Measurements from ENCODE around the gene TMEM253.
A peak's percentile ranks its signal among the peaks of the same experiment; 100 is the strongest.

TMEM253 gene

DNA sequence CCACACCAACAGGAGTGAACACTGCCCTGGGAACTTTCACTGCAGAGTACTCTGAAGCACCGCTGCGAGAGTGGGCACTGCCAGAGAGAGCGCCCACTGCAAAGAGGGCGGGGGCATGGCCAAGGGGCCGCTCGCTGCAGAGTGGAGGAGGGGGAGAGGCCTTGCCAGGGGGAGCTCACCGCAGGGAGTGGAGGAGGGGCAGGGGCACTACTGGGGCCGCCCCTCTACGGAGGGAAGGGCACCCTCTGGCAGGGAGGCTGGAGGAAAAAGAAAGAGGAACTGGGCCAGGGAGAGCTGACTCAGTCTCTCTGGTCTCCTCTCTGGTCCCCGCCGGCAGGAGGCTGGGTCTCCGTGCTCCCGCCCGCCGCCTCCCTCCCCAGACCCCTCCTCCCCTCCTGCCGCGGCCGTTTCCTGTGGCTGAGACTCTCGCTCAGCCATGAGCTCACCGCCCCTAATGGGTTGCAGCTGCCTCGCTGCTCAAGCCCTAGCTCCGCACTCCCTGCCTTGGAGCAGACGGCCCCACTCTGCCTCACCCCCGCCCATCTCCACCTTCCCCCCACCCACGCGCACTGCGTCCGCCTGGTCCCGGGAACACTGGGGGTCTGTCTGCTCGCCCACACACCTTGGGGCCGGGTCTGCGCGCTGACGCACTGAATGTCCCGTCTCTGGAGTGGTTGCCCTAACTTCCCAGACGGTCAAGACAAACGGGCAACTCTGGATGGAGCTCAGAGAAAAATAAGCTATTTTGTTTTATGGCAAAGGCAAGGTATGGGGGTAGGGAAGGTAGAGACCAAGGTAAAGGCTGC, 29.4 kb upstream of the TMEM253 start:
- peak; percentile 82 for DNase-seq (ENCODE audit: low spot score)

DNA sequence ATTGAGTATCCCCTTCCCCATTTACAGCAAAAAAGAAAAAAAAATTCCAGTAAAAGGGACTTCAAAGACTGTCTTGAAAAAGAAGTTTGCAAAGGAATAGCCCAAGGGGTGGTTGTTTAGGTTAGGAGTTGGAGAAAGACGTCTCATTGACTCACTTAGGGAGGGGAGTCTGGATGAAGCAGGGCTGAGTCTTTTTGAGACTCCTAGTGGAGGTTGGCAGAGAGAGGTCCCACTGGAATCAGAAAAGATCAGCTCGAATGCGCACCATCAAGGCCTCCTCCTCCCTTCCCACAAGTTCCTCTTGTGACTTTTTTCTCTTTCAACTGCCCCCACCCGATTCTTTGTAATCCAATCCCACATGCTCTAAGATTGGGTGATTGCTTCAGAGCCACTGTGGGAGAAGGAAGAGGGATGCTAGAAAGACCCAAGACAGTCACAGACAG, 28.8 kb upstream of the TMEM253 start:
- DNase-seq (ENCODE audit: low spot score) = no peak

DNA sequence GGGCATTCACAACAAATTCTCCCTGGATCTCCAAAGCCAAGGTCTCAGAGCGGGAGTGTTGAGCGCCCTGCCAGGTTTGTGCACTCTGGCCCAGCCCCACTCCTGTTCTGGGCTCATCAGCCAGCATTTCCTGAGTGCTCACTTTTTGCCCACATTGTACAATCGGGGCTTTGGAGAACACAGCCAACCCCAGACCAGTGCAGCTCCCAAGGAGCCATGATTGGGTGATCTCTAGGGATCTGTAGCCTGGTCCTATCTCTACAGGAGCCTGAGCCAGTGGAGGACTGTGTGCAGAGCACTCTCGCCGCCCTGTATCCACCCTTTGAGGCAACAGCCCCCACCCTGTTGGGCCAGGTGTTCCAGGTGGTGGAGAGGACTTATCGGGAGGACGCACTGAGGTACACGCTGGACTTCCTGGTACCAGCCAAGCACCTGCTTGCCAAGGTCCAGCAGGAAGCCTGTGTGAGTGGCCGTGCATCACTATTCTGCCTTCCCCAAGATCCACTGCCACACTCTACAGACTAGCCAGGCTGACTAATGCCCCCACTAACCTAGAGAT, 28.0 kb upstream of the TMEM253 start:
- no peak for DNase-seq (ENCODE audit: low spot score)

DNA sequence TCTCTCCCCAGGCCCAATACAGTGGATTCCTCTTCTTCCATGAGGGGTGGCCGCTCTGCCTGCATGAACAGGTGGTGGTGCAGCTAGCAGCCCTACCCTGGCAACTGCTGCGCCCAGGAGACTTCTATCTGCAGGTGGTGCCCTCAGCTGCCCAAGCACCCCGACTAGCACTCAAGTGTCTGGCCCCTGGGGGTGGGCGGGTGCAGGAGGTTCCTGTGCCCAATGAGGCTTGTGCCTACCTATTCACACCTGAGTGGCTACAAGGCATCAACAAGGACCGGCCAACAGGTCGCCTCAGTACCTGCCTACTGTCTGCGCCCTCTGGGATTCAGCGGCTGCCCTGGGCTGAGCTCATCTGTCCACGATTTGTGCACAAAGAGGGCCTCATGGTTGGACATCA, 26.9 kb upstream of the TMEM253 start:
- no peak for DNase-seq (ENCODE audit: low spot score)

DNA sequence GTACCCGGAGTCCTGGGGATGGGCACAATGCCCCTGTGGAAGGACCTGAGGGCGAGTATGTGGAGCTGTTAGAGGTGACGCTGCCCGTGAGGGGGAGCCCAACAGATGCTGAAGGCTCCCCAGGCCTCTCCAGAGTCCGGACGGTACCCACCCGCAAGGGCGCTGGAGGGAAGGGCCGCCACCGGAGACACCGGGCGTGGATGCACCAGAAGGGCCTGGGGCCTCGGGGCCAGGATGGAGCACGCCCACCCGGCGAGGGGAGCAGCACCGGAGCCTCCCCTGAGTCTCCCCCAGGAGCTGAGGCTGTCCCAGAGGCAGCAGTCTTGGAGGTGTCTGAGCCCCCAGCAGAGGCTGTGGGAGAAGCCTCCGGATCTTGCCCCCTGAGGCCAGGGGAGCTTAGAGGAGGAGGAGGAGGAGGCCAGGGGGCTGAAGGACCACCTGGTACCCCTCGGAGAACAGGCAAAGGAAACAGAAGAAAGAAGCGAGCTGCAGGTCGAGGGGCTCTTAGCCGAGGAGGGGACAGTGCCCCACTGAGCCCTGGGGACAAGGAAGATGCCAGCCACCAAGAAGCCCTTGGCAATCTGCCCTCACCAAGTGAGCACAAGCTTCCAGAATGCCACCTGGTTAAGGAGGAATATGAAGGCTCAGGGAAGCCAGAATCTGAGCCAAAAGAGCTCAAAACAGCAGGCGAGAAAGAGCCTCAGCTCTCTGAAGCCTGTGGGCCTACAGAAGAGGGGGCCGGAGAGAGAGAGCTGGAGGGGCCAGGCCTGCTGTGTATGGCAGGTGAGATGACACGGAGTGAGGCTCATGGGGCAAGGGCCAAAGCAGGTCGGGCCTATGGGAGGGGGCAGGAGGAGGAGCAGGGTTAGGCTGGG, 26.2 kb upstream of the TMEM253 start:
- DNase-seq (ENCODE audit: low spot score) = no peak

DNA sequence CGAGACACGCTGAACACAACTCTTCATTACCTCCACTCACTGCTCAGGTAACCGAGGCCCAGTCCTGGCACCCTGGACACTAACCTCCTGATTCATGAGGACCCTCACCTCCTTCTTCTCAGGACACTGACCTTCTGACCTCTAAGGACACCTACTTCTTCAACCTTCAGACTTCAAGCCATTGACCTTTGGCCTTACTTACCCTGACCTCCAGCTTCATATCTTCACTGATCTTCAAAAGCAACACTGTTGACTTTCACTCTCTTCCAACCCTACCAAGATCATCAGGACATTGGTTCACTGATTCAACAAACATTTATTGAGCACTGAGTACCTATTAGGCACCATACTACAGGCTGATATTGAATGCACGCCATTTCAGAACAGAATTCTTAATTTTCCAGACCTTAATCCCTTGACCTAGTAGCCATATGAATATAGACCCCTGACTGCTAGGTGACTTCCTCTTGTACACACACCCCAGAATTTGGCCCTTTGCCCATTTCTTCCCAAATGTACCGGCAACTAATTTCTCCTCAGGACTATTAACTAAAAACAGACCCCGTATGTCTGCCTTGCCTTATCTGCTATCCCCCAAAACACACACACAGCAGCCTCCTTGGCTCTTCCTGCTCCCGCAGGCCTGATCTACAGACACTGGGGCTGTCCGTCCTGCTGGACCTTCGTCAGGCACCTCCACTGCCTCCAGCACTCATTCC, 25.0 kb upstream of the TMEM253 start:
- DNase-seq (ENCODE audit: low spot score) = no peak

DNA sequence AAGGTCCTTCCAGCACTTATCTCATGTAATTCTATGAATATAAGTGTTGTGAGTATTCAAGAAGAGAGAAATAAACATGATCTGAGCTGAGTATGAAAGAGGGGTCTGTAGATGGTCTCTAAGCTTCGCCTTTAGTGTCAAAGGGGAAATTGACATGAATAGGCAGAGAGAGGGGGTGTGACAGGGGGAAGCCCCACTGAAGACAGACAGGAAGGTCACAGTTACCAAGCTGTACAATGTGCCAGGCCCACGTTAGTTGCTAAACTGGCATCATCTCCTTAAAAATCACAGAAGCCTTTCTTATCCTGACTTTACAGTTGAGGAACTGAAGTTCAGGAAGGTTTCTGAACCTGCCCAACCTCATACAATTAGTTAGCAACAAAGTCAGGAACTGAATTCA, 23.2 kb upstream of the TMEM253 start:
- DNase-seq (ENCODE audit: low spot score) = no peak

DNA sequence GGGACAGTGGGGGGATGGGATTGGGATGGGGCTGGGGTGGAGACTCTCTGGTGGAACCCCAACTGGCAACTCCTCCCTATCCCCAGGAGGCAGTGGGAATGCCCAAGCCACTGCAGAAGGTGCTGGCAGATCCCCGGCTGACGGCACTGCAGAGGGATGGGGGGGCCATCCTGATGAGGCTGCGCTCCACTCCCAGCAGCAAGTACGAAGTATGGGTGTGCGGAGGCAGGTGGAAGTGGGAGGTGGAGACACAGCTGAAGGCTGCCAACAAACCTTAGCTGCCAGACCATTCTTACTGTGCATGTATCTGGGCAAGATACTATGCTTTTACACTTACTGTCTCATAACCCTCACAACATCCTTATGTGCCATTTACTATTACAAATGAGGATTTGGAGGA, 22.6 kb upstream of the TMEM253 start:
- DNase-seq (ENCODE audit: low spot score) = no peak

DNA sequence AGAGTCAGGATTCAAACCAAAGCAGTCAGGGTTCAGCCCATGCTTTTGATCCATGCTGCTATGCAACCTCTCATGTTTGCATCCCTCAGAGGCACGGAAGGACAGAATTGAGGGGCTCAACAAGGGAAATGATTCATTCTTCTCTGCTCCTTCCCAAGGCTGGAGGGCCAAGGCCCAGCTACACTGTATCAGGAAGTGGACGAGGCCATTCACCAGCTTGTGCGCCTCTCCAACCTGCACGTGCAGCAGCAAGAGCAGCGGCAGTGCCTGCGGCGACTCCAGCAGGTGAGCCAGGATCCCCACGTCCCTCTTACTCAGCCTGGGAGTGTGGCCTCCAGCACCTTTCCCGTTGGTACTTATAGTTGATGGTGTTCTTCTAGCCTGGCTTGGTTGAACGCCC, 22.1 kb upstream of the TMEM253 start:
- no peak for DNase-seq (ENCODE audit: low spot score)

DNA sequence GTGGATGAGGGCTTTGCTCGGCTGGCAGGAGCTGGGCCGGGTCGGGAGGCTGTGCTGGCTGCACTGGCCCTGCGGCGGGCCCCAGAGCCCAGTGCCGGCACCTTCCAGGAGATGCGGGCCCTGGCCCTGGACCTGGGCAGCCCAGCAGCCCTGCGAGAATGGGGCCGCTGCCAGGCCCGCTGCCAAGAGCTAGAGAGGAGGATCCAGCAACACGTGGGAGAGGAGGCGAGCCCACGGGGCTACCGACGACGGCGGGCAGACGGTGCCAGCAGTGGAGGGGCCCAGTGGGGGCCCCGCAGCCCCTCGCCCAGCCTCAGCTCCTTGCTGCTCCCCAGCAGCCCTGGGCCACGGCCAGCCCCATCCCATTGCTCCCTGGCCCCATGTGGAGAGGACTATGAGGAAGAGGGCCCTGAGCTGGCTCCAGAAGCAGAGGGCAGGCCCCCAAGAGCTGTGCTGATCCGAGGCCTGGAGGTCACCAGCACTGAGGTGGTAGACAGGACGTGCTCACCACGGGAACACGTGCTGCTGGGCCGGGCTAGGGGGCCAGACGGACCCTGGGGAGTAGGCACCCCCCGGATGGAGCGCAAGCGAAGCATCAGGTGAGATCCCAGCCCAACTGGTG, 19.2 kb upstream of the TMEM253 start:
- no peak for DNase-seq (ENCODE audit: low spot score)

DNA sequence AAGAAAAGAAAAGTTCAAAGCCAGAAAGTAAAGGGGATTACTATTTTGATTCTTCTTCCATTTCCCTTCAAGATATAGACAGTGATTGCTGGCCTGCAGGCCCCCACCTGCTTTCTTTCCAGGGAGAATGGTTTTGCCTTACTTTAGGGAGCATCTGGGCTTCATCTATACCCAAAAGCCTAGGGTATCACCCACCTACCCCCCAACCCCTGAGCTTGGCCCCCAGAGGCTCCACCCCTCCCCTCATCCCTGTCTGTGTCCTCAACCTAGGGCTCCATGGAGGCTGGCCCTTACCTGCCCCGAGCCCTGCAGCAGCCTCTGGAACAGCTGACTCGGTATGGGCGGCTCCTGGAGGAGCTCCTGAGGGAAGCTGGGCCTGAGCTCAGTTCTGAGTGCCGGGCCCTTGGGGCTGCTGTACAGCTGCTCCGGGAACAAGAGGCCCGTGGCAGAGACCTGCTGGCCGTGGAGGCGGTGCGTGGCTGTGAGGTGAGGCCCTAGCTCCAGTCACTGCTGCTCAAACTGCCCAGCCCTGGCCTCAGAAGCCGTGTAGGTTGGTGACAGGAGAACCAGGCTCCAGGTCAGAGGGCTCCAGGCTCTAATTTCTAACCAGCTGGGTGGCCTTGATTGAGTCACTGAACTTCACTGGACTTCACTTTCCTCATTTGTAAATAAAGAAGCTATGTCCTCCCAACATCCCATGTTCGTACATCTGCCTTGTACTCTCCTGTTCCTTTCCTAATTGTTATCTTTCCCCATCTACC, 17.1 kb upstream of the TMEM253 start:
- DNase-seq (ENCODE audit: low spot score) = no peak

DNA sequence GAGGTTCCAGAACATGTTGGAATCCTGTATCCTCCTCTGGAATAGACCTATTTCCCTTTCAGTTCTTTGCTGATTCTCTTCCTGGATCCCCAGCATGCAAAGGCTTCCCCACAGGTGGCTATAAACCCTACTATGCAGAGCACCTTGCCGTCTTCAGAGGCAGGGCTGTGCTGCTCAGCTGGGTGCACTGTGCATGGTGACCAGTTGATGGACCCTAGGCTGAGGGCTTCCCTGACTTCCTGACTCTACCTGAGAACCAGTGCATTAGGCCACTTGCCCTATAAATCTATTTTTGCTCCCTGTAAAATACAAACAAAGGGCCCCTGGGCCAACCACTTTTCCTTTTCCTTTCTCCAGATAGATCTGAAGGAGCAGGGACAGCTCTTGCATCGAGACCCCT, 16.5 kb upstream of the TMEM253 start:
- no peak for DNase-seq (ENCODE audit: low spot score)

DNA sequence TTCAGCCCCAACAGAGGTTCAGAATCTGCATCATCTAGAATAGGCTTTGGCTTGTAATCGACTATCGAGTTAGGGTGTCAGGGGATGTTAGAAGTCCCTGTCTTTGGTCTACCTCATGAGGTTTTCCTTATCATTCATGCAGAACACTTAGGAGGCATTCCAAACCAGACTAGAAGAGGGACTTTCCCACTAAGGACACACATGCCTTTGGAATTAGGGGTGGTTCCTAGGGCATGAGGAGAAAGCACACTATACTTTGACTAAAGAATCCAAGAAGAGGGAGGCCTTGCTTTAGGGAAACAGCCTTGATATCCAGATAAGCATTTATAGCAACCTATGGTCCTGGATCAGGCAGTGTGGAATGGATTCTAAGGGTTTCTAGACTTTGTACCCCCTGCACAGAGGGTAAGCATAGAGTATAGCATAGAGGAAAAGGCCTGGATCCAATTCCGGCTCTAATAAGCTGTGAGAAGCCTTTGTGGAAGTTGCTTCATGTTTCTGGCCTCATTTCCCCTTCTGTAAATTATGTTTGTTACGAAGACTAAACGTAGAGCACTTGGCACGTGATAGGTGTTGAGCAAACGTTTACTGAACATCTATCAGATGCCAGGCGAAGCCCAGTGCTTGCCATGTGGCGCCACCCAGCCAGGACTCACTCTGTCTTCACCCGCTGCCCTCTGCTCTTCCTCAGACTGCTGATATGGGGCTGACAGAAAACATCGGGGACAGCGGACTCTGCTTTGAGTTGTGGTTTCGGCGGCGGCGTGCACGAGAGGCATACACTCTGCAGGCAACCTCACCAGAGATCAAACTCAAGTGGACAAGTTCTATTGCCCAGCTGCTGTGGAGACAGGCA, 15.6 kb upstream of the TMEM253 start:
- DNase-seq (ENCODE audit: low spot score) = no peak

DNA sequence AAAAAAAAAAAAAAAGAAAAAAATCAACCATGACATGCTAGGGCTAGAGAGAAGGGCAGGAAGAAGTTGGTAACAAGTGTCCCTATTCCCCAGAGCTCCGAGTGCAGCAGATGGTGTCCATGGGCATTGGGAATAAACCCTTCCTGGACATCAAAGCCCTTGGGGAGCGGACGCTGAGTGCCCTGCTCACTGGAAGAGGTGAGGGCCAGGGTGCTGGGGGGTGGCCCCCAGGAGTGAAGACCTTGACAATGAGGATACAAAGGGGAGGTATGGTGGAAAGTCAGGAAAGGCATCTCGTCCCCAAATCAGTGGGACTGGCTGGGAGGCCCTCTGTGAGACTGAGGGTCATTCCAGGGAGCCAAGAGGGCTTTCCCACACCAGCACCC, 14.0 kb upstream of the TMEM253 start:
- no peak for DNase-seq (ENCODE audit: low spot score)

DNA sequence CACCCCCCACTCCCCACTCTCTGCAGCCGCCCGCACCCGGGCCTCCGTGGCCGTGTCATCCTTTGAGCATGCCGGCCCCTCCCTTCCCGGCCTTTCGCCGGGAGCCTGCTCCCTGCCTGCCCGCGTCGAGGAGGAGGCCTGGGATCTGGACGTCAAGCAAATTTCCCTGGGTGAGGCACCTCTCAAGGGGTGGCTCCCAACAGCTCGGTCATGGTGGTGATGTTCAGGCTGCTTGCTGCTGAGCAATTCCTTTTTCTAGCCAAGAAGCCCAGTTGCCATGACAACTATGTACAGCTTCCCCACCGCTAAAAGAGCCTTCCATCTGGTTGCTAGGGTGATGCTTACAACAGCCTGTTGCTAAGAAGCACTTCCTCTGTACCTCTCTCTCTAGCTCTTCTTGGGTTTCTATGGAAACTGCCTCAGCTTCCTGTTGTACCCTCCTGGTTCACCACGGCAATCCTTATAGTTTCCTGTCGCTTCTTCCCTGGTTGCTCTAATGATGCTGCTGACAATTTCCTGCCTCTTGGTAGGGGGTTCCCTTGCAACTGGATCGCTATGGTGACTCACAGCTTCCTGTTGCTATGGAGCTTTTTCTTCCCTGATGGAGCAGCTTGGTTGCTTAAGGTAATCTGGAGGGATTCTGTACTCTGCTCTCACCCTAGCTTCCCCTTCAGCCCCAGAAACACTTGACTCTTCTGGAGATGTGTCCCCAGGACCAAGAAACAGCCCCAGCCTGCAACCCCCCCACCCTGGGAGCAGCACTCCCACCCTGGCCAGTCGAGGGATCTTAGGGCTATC, 13.4 kb upstream of the TMEM253 start:
- DNase-seq (ENCODE audit: low spot score) = peak; percentile 96

DNA sequence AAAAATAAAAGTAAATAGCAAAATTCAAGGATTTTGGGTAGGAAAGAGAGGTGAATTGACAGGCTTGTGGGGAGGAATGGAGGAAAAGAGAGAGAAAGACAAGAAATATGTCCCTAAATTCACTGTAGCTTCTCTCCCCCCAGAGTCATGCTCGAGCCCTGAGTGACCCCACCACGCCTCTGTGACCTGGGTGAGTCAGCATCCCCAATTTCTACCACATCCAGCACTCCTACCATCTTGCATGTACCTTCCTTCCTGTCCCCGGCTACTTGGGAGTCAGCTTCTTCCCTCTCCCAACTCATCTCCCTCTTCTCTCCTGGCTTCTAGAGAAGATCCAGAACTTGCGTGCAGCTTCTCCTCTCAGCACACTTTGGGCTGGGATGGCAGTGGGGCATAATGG, 12.2 kb upstream of the TMEM253 start:
- no peak for DNase-seq (ENCODE audit: low spot score)

DNA sequence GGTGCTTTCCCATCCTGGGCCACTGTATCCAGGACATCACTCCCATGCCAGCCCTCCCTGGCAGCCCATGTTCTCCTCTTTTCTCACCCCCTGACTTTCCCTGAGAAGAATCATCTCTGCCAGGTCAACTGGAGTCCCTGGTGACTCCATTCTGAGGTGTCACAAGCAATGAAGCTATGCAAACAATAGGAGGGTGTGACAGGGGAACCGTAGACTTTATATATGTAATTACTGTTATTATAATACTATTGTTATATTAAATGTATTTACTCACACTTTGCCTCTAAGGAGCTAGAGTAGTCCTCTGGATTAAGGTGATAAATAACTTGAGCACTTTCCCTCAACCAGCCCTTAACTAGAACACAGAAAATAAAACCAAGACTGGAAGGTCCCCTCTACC, 11.6 kb upstream of the TMEM253 start:
- DNase-seq (ENCODE audit: low spot score) = no peak

DNA sequence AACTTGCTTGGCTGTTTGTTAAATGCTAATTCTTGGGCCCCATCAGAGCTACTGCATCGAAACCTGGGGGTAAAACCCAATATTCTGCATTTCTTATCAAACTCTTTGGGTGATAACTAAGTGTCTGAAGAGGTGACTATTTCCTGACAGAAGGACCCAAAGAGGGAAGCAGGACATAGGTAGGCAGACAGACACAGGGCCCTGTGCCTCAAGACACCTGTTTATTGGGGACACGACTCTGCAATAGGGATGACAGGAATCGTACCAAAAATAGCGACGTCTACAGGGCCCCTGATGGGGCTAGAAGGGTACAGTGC, 11.0 kb upstream of the TMEM253 start:
- DNase-seq (ENCODE audit: low spot score) = no peak

DNA sequence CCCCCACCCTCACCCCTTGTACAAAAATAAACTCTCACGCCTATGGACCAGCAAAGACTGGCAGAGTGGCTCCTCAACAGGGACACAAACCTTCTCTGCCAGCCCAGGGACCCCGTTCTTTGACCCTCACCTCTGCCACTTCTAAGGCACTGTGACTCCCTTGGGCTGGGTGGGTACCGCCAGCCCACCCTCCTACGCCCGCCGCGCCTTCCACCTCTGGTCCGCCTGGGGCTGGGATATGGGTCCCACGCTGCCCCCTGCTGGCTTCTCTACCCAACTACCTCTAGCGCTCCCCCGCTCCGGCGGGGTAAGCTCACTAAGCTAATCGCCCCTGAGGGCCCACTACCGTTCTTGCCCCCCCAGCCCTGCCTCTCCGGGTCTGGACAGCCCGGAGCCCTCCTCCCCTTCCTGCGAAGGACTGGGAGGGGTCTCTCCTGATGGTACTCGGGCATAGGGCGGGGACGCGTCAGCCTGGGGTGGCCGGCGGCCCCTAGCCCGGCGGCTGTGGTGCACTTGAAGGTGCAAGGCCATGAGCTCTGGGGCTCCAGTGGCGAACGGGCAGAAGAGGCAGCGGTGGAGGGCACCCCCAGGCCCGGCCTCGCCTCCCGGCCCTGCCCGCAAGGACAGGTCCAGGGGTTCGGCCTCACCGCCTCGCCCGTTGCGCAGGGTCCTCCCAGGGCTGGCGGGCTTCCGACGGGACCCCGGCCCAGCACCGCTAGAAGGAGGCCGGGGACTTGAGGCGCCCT, 10.5 kb upstream of the TMEM253 start:
- no peak for DNase-seq (ENCODE audit: low spot score)

All from kidney capillary endothelial cell (primary cell).